H1 (cell line): ENCODE data around the gene CHRNA10. TPM values are rescaled to one million over a fixed set of nuclear protein-coding genes. Genes with fewer than 3 reads are reported as not detected.

ENCODE experiments used
- CTCF ChIA-PET: fragments of 300-600 bp; sonication (Branson Sonifier 250); formaldehyde crosslinking; loops from one replicate; lab custom pipeline; 2021; ENCODE audit not compliant: partially characterized antibody; lab: Charles Lee
- POLR2A ChIA-PET: fragments of 300-600 bp; sonication (Branson Sonifier 250); formaldehyde crosslinking; loops from one replicate; lab custom pipeline; 2021; ENCODE audit warnings: inconsistent platforms; ENCODE audit not compliant: partially characterized antibody; lab: Charles Lee
- DNase-seq, 2 experiments: peaks; one replicate each; pipeline versions ENCODE4 v3.0.0 to v3.0.0-alpha.2; 2010 to 2022; ENCODE audit warnings: low spot score in 2 of 2, low read depth in 1 of 2, mixed read lengths in 1 of 2
- FAIRE-seq: peaks from 2 replicates; lab custom pipeline; 2011; peaks lifted over from hg19 to GRCh38; lab: Jason Lieb, UNC
- H2AFZ ChIP-seq: 2 replicates; pipeline ENCODE4 v1.8.1; 2012; ENCODE audit warnings: low read length, inconsistent platforms
- H2AK5ac ChIP-seq: 2 replicates; pipeline ENCODE4 v1.6.1; 2013; ENCODE audit warnings: low read depth, low read length
- H2BK120ac ChIP-seq: replicated peaks from 2 replicates; pipeline ENCODE3; 2013; ENCODE audit warnings: low read depth, low read length, inconsistent platforms
- H2BK12ac ChIP-seq: 2 replicates; pipeline ENCODE4 v1.6.1; 2013; ENCODE audit warnings: low read depth, low read length
- H2BK15ac ChIP-seq: 2 replicates; pipeline ENCODE4 v1.6.1; 2013; ENCODE audit warnings: low read length
- H2BK20ac ChIP-seq: 2 replicates; pipeline ENCODE4 v1.6.1; 2013; ENCODE audit warnings: low read length
- H2BK5ac ChIP-seq: 2 replicates; pipeline ENCODE4 v1.6.1; 2013; ENCODE audit warnings: low read depth, low read length
- H3K14ac ChIP-seq: 2 replicates; pipeline ENCODE4 v1.6.1; 2013; ENCODE audit warnings: inconsistent platforms; ENCODE audit not compliant: insufficient read length
- H3K18ac ChIP-seq: 2 replicates; pipeline ENCODE4 v1.6.1; 2013; ENCODE audit warnings: low read length; ENCODE audit errors: extremely low read depth
- H3K23ac ChIP-seq: 2 replicates; pipeline ENCODE4 v1.6.1; 2013; ENCODE audit warnings: inconsistent platforms; ENCODE audit not compliant: insufficient read length
- H3K23me2 ChIP-seq: 2 replicates; pipeline ENCODE4 v1.6.1; 2013; ENCODE audit warnings: low read depth, low read length
- H3K27ac ChIP-seq: 2 replicates; pipeline ENCODE4 v1.6.1; 2011; ENCODE audit warnings: low read depth, low read length, inconsistent platforms
- H3K27me3 ChIP-seq, 4 experiments: replicated peaks in 1 of 4; 1 replicate in 1 of 4; 2 replicates in 3 of 4; pipeline versions ENCODE4 v1.6.1 to v1.8.1; 2011 to 2013; ENCODE audit warnings: low read length in 3 of 4, mild to moderate bottlenecking in 3 of 4, inconsistent platforms in 2 of 4, mixed read lengths in 2 of 4, moderate library complexity in 1 of 4; ENCODE audit not compliant: control insufficient read depth in 3 of 4, insufficient read depth in 3 of 4; ENCODE audit errors: extremely low read depth in 1 of 4
- H3K36me3 ChIP-seq, 4 experiments: 2 replicates each; pipeline versions ENCODE4 v1.6.1 to v1.8.1; 2011 to 2013; ENCODE audit warnings: mild to moderate bottlenecking in 4 of 4, low read length in 3 of 4, moderate library complexity in 2 of 4, control low read depth in 1 of 4, inconsistent platforms in 1 of 4; ENCODE audit not compliant: insufficient read depth in 4 of 4, control insufficient read depth in 2 of 4
- H3K4ac ChIP-seq: replicated peaks from 2 replicates; pipeline ENCODE3; 2013; ENCODE audit warnings: low read length, low read depth, mixed read lengths, inconsistent platforms; ENCODE audit not compliant: insufficient read length
- H3K4me1 ChIP-seq, 4 experiments: replicated peaks in 1 of 4; 1 replicate in 1 of 4; 2 replicates in 3 of 4; pipeline versions ENCODE4 v1.6.1 to v1.8.1; 2011 to 2013; ENCODE audit warnings: low read length in 3 of 4, inconsistent platforms in 2 of 4, mixed read lengths in 1 of 4; ENCODE audit not compliant: insufficient read depth in 4 of 4, control insufficient read depth in 3 of 4
- H3K4me2 ChIP-seq, 2 experiments: 2 replicates each; pipeline versions ENCODE4 v1.6.1 to v1.8.1; 2011 to 2013; ENCODE audit warnings: low read depth in 2 of 2, low read length in 2 of 2, control low read depth in 1 of 2, inconsistent platforms in 1 of 2, mild to moderate bottlenecking in 1 of 2; ENCODE audit not compliant: insufficient read depth in 1 of 2
- H3K4me3 ChIP-seq, 4 experiments: fragments of 200-600, 300-600 bp in 1 of 4; sonication (generic), shearing (Covaris generic), sonication (Bioruptor Twin) in 1 of 4; 2 replicates each; pipeline versions ENCODE4 v1.5.1 to v1.8.1; 2011 to 2016; ENCODE audit warnings: low read length in 4 of 4, low read depth in 3 of 4, control low read depth in 2 of 4, inconsistent platforms in 2 of 4, mild to moderate bottlenecking in 2 of 4, mixed read lengths in 1 of 4, moderate library complexity in 1 of 4; ENCODE audit not compliant: insufficient read depth in 2 of 4; ENCODE audit errors: extremely low read depth in 1 of 4
- H3K56ac ChIP-seq: replicated peaks from 2 replicates; pipeline ENCODE3; 2013; ENCODE audit warnings: low read depth, mild to moderate bottlenecking, mixed read lengths, low read length, inconsistent platforms; ENCODE audit not compliant: insufficient read length
- H3K79me1 ChIP-seq: 2 replicates; pipeline ENCODE4 v1.6.1; 2013; ENCODE audit warnings: low read depth, low read length, control low read depth
- H3K79me2 ChIP-seq, 2 experiments: 2 replicates each; pipeline versions ENCODE4 v1.6.1 to v1.8.1; 2012 to 2013; ENCODE audit warnings: low read length in 2 of 2, mild to moderate bottlenecking in 2 of 2, inconsistent platforms in 1 of 2; ENCODE audit not compliant: insufficient read depth in 2 of 2, control insufficient read depth in 1 of 2
- H3K9ac ChIP-seq, 4 experiments: replicated peaks in 1 of 4; 1 replicate in 1 of 4; 2 replicates in 3 of 4; pipeline versions ENCODE4 v1.6.1 to v1.8.1; 2011 to 2013; ENCODE audit warnings: low read depth in 3 of 4, low read length in 3 of 4, control low read depth in 2 of 4, mild to moderate bottlenecking in 2 of 4, moderate library complexity in 2 of 4, inconsistent platforms in 1 of 4; ENCODE audit errors: extremely low read depth in 1 of 4
- H3K9me3 ChIP-seq, 2 experiments: 2 replicates each; pipeline versions ENCODE4 v1.6.1 to v1.8.1; 2012 to 2013; ENCODE audit warnings: mild to moderate bottlenecking in 2 of 2, moderate library complexity in 2 of 2, control low read depth in 1 of 2, inconsistent platforms in 1 of 2, low read depth in 1 of 2, low read length in 1 of 2, mixed read lengths in 1 of 2; ENCODE audit not compliant: insufficient read depth in 2 of 2
- H4K20me1 ChIP-seq, 2 experiments: replicated peaks in 1 of 2; 2 replicates each; pipeline versions ENCODE3 to v1.8.1; 2011 to 2013; ENCODE audit warnings: inconsistent platforms in 2 of 2, low read length in 2 of 2, mild to moderate bottlenecking in 1 of 2; ENCODE audit not compliant: insufficient read depth in 2 of 2, control insufficient read depth in 1 of 2
- H4K5ac ChIP-seq: 2 replicates; pipeline ENCODE4 v1.6.1; 2013; ENCODE audit warnings: low read length, low read depth, mixed read lengths, inconsistent platforms; ENCODE audit not compliant: insufficient read length
- H4K8ac ChIP-seq: 2 replicates; pipeline ENCODE4 v1.8.0; 2013; ENCODE audit warnings: mild to moderate bottlenecking, moderate library complexity, low read length, inconsistent platforms; ENCODE audit not compliant: insufficient read depth; ENCODE audit errors: extremely low read depth
- H4K91ac ChIP-seq: replicated peaks from 2 replicates; pipeline ENCODE3; 2013; ENCODE audit warnings: low read length, mixed read lengths, inconsistent platforms; ENCODE audit not compliant: insufficient read length
- CTBP2 ChIP-seq: IDR thresholded peaks from 2 replicates; pipeline ENCODE4 v1.7.0; 2011; ENCODE audit warnings: borderline replicate concordance, mild to moderate bottlenecking, moderate library complexity, mixed read lengths, low read length; ENCODE audit not compliant: insufficient read depth, insufficient read length
- EGR1 ChIP-seq: IDR thresholded peaks from 2 replicates; pipeline ENCODE4 v1.6.1; 2011; ENCODE audit warnings: low read depth, low read length, borderline replicate concordance
- GABPA ChIP-seq: IDR thresholded peaks from 2 replicates; pipeline ENCODE4 v1.6.1; 2011; ENCODE audit warnings: mild to moderate bottlenecking, low read length, moderate library complexity, borderline replicate concordance; ENCODE audit not compliant: insufficient read depth
- GTF2F1 ChIP-seq: IDR thresholded peaks from 2 replicates; pipeline ENCODE4 v1.6.1; 2012; ENCODE audit warnings: low read depth, low read length, improper control_type of control experiment, borderline replicate concordance
- JUND ChIP-seq: IDR thresholded peaks from 2 replicates; pipeline ENCODE4 v1.6.1; 2011; ENCODE audit warnings: mild to moderate bottlenecking, improper control_type of control experiment, low read length
- NANOG ChIP-seq: IDR thresholded peaks from 2 replicates; pipeline ENCODE4 v1.6.1; 2011; ENCODE audit warnings: low read length, low read depth, mild to moderate bottlenecking, inconsistent platforms; ENCODE audit not compliant: insufficient read depth, poor library complexity, severe bottlenecking
- POLR2AphosphoS5 ChIP-seq: IDR thresholded peaks from 2 replicates; pipeline ENCODE4 v1.6.1; 2011; ENCODE audit warnings: low read depth, low read length
- RFX5 ChIP-seq: IDR thresholded peaks from 2 replicates; pipeline ENCODE4 v1.6.1; 2011; ENCODE audit warnings: low read depth, low read length, improper control_type of control experiment, borderline replicate concordance
- SAP30 ChIP-seq: fragments of 300-600 bp; sonication (generic); IDR thresholded peaks from 2 replicates; pipeline ENCODE4 v1.7.1; 2012; ENCODE audit warnings: low read length, moderate library complexity, mild to moderate bottlenecking, inconsistent platforms; ENCODE audit not compliant: insufficient read depth, insufficient replicate concordance
- SIRT6 ChIP-seq: IDR thresholded peaks from one replicate; pipeline ENCODE4 v1.7.1; 2012; ENCODE audit warnings: low read length, inconsistent platforms
- SIX5 ChIP-seq: IDR thresholded peaks from 2 replicates; pipeline ENCODE4 v1.6.1; 2011; ENCODE audit warnings: mild to moderate bottlenecking, low read depth, low read length
- SP1 ChIP-seq: IDR thresholded peaks from 2 replicates; pipeline ENCODE4 v1.6.1; 2011; ENCODE audit warnings: low read depth, low read length
- ZNF274 ChIP-seq: IDR thresholded peaks from 2 replicates; pipeline ENCODE4 v1.7.0; 2012; ENCODE audit warnings: low read length, borderline replicate concordance; ENCODE audit errors: extremely low read depth
- WGBS, 2 experiments: shearing (Covaris generic) in 1 of 2; methylation state at CpG; one replicate each; pipeline versions ENCODE4 v1.1.6 to v1.1.7; 2013 to 2015; ENCODE audit warnings: low lambda C conversion rate in 2 of 2, mixed read lengths in 2 of 2, inconsistent platforms in 1 of 2, low coverage in 1 of 2, missing lambda C conversion rate in 1 of 2; ENCODE audit not compliant: insufficient replicate concordance in 2 of 2, insufficient coverage in 1 of 2, insufficient read length in 1 of 2; ENCODE audit errors: extremely low coverage in 1 of 2, missing lambda C conversion rate in 1 of 2; 5-methylcytosine and 5-hydroxymethylcytosine counted together
- polyA plus RNA-seq, 7 experiments: library from polyadenylated mRNA; depleted of rRNA in 3 of 7; stranded (reverse) in 5 of 7; unstranded in 2 of 7; fragments of >200 nt in 5 of 7; fragments of 200-250 nt in 2 of 7; gene quantifications; 1 replicate in 5 of 7; 2 replicates in 1 of 7; 4 replicates in 1 of 7; pipeline versions ENCODE4 v1.2.1 to v1.2.3, GENCODE V29; 2011 to 2013; ENCODE audit warnings: missing spikeins in 2 of 7, mixed read lengths in 2 of 7
- total RNA-seq: library from RNA; stranded (reverse); fragmentation: NEBNext Ultra II Directional; extraction: Animal tissue kit (Norgen Biotek cat#: 25700); gene quantifications from 2 replicates; pipeline ENCODE4 v1.2.1, GENCODE V29; 2021
- TF ChIP-seq, protein P1 (sequence below): IDR thresholded peaks from 2 replicates; pipeline ENCODE4 v1.6.1; 2011; ENCODE audit warnings: low read depth, mild to moderate bottlenecking, low read length; ENCODE audit not compliant: insufficient read depth

CHRNA10 gene
- total and polyA plus RNA-seq, 2 of the 8 experiments (the other 6 are each of a cell fraction or from before 2014, with no cell fraction given), result 0.68 to 1.3 TPM

DNA sequence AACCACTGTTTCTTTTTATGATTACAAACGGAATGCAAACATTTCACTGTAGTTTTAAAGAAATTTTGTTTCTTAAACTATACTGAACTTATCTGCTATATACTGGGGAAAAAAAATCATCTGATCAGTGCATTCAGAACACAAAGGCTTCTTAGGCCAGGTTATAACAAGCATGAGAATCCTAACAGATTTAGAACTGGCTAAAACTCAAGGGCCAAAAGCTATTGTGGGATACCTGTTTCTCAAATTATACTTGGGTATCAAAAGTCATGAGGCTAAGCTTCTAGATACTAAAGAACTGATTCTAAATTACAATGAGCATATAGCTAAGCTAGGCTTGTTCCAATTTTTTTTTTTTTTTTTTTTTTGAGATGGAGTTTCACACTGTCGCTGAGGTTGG lies 29.7 kb upstream of the CHRNA10 start:
- 88% methylated on average over 2 of the region's 2 CpGs; no CpG with 5 or more reads in 1 of the 2 experiments for WGBS, 2 experiments
- TF ChIP-seq NANOG (no peak), SP1 (no peak), GTF2F1 (no peak), POLR2AphosphoS5 (no peak), CTBP2 (no peak), JUND (no peak), SIX5 (no peak), GABPA (no peak), SIRT6 (no peak), SAP30 (no peak), RFX5 (no peak), EGR1 (no peak), ZNF274 (no peak)
- TF ChIP-seq, protein P1, sequence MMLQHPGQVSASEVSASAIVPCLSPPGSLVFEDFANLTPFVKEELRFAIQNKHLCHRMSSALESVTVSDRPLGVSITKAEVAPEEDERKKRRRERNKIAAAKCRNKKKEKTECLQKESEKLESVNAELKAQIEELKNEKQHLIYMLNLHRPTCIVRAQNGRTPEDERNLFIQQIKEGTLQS, result no peak

More for the DNA sequence above, 29.7 kb upstream of the CHRNA10 start:
- no peak for DNase-seq
- no peak overlapping the region for H2BK15ac ChIP-seq
- no peak overlapping the region for H3K9ac ChIP-seq
- H2AK5ac ChIP-seq, result no peak overlapping the region
- no peaks in the 10 kb centered on the region for H3K4me1 ChIP-seq
- H3K56ac ChIP-seq, result no peak overlapping the region
- ChIA-PET POLR2A (no interaction called here), CTCF (interaction anchor here (0.8 kb wide), 1 partner anchor 10 kb away, joined by 5 read pairs; no protein-coding TSS in a partner anchor)
- H4K20me1 ChIP-seq, result no peaks in the 10 kb centered on the region
- no peaks in the 10 kb centered on the region for H3K79me1 ChIP-seq
- no peak overlapping the region for H4K91ac ChIP-seq
- no peak overlapping the region for H2BK20ac ChIP-seq
- no peak overlapping the region for H4K8ac ChIP-seq
- H3K23ac ChIP-seq, result no peak overlapping the region
- no peak overlapping the region for H2BK12ac ChIP-seq
- H3K14ac ChIP-seq, result no peak overlapping the region
- H2AFZ ChIP-seq, result no peak overlapping the region
- H3K18ac ChIP-seq, result no peak overlapping the region
- no peak overlapping the region for H2BK120ac ChIP-seq
- H2BK5ac ChIP-seq, result no peak overlapping the region
- H3K79me2 ChIP-seq, result no peaks in the 10 kb centered on the region
- H3K4me3 ChIP-seq, result no peak overlapping the region
- H3K27me3 ChIP-seq, result no peaks in the 10 kb centered on the region
- no peaks in the 10 kb centered on the region; the same call in 1 of the 2 replicates for H3K23me2 ChIP-seq
- H3K4me2 ChIP-seq, result no peak overlapping the region
- H3K4ac ChIP-seq, result no peak overlapping the region
- H3K36me3 ChIP-seq, result peaks cover 39 to 94% (median 70%) of the 10 kb centered on the region in 4 experiments
- no peaks in the 10 kb centered on the region for H3K9me3 ChIP-seq
- H4K5ac ChIP-seq, result no peak overlapping the region
- no peak overlapping the region for H3K27ac ChIP-seq
- no peak for FAIRE-seq
